Measurements from ENCODE around the gene ORC2.
"Not testable (repeated sequence)": the region's sequence is repeated elsewhere in the genome, so short reads cannot be mapped to it uniquely, and the experiment has no call there.

The ORC2 gene

GRCh38 chr2:200944467-200945394 is 18.7 kb downstream of the ORC2 start:
- no peak for DNase-seq (ENCODE audit: low read depth, low spot score)
- H3K4me3 ChIP-seq (ENCODE audit: low read length), result no peak overlapping the region

- no peak overlapping the region for H3K4me3 ChIP-seq (ENCODE audit: low read length)
- DNase-seq (ENCODE audit: low read depth, low spot score), result no peak
Observed at GRCh38 chr2:200943527-200944105, 19.8 kb downstream of the ORC2 start.

GRCh38 chr2:200939832-200940231 is 23.6 kb downstream of the ORC2 start:
- H3K4me3 ChIP-seq (ENCODE audit: low read length), result no peak overlapping the region
- no peak for DNase-seq (ENCODE audit: low read depth, low spot score)

GRCh38 chr2:200930947-200931626 is 32.4 kb downstream of the ORC2 start:
- H3K4me3 ChIP-seq (ENCODE audit: low read length), result no peak overlapping the region
- no peak for DNase-seq (ENCODE audit: low read depth, low spot score)

- H3K4me3 ChIP-seq (ENCODE audit: low read length), result no peak overlapping the region
- no peak for DNase-seq (ENCODE audit: low read depth, low spot score)
Observed at GRCh38 chr2:200929334-200930249, 33.9 kb downstream of the ORC2 start.

GRCh38 chr2:200922439-200922838 is 41.0 kb downstream of the ORC2 start:
- DNase-seq (ENCODE audit: low read depth, low spot score), result no peak

GRCh38 chr2:200913654-200914053 is 49.8 kb downstream of the ORC2 start:
- no peak overlapping the region for H3K4me3 ChIP-seq (ENCODE audit: low read length)
- no peak for DNase-seq (ENCODE audit: low read depth, low spot score)

More at GRCh38 chr2:200922439-200922838, 41.0 kb downstream of the ORC2 start:
- H3K4me3 ChIP-seq (ENCODE audit: low read length), result no peak overlapping the region

GRCh38 chr2:200909958-200910357 is 53.5 kb downstream of the ORC2 start:
- no peak for DNase-seq (ENCODE audit: low read depth, low spot score)
- no peak overlapping the region for H3K4me3 ChIP-seq (ENCODE audit: low read length)

GRCh38 chr2:200905618-200906296 is 57.7 kb downstream of the ORC2 start:
- peak; percentile 35 for DNase-seq (ENCODE audit: low read depth, low spot score)
- no peak overlapping the region for H3K4me3 ChIP-seq (ENCODE audit: low read length)

- peak; percentile 92 for DNase-seq (ENCODE audit: low read depth, low spot score)
- H3K4me3 ChIP-seq (ENCODE audit: low read length), result no peak overlapping the region
Observed at GRCh38 chr2:200901459-200902072, 61.9 kb downstream of the ORC2 start.

- no peak overlapping the region for H3K4me3 ChIP-seq (ENCODE audit: low read length)
- no peak for DNase-seq (ENCODE audit: low read depth, low spot score)
Observed at GRCh38 chr2:200899482-200899881, 64.0 kb downstream of the ORC2 start.

GRCh38 chr2:200888704-200889625 is 74.5 kb downstream of the ORC2 start, which contains the start of the genes NIF3L1 and PPIL3:
TSS of gene NIF3L1 (plus strand) at chr2:200889371. CDS start at chr2:200891944, 2,573 bp downstream.
TSS of gene PPIL3 (minus strand) at chr2:200889077. CDS start at chr2:200887615, 1,462 bp downstream.
- peak; percentile 98 for DNase-seq (ENCODE audit: low read depth, low spot score)
- H3K4me3 ChIP-seq (ENCODE audit: low read length), result peak within 1 kb of the TSS; percentile 90

GRCh38 chr2:200881715-200882249 is 81.7 kb downstream of the ORC2 start:
- not testable (repeated sequence) for DNase-seq (ENCODE audit: low read depth, low spot score)

GRCh38 chr2:200878289-200878880 is 85.1 kb downstream of the ORC2 start:
- no peak for DNase-seq (ENCODE audit: low read depth, low spot score)
- no peak overlapping the region for H3K4me3 ChIP-seq (ENCODE audit: low read length)

More at GRCh38 chr2:200881715-200882249, 81.7 kb downstream of the ORC2 start:
- not testable (repeated sequence) for H3K4me3 ChIP-seq (ENCODE audit: low read length)

- DNase-seq (ENCODE audit: low read depth, low spot score), result no peak
- no peak overlapping the region for H3K4me3 ChIP-seq (ENCODE audit: low read length)
Observed at GRCh38 chr2:200877443-200877842, 86.0 kb downstream of the ORC2 start.

GRCh38 chr2:200873560-200873959 is 89.9 kb downstream of the ORC2 start:
- DNase-seq (ENCODE audit: low read depth, low spot score), result no peak

More at GRCh38 chr2:200873560-200873959, 89.9 kb downstream of the ORC2 start:
- no peak overlapping the region for H3K4me3 ChIP-seq (ENCODE audit: low read length)

All from Jurkat, Clone E6-1 (cell line).